Gastroesophageal sphincter (tissue), 4 donors: ENCODE measurements around the gene WDR31. TPM values are rescaled to one million over a fixed set of nuclear protein-coding genes. Genes with fewer than 3 reads are reported as not detected.
A peak's percentile ranks its signal among the peaks of the same experiment; 100 is the strongest.

ENCODE experiments used
- ATAC-seq: fragments of 150-250 bp; one replicate; pipeline ENCODE4 v1.9.1; 2016; ENCODE audit warnings: mild to moderate bottlenecking, moderate library complexity
- H3K27ac ChIP-seq, 4 donors: fragments of 200-600 bp; sonication (generic) in 3 of 4; 1 replicate in 3 of 4; 2 replicates in 1 of 4; pipeline ENCODE4 v1.5.1; 2016 to 2019
- H3K27me3 ChIP-seq: fragments of 200-600 bp; sonication (generic); one replicate; pipeline ENCODE4 v1.5.1; 2019
- H3K36me3 ChIP-seq, 2 donors: fragments of 200-600 bp; sonication (generic); one replicate each; pipeline ENCODE4 v1.5.1; 2019; ENCODE audit warnings: control low read depth in 1 of 2
- H3K4me1 ChIP-seq, 3 donors: fragments of 200-600 bp; sonication (generic); 1 replicate in 2 of 3; 2 replicates in 1 of 3; pipeline ENCODE4 v1.5.1; 2016 to 2019; ENCODE audit warnings: control low read depth in 2 of 3
- H3K4me3 ChIP-seq, 2 donors: fragments of 200-600 bp; sonication (generic); one replicate each; pipeline ENCODE4 v1.5.1; 2019; ENCODE audit warnings: mild to moderate bottlenecking in 1 of 2, moderate library complexity in 1 of 2
- H3K9me3 ChIP-seq, 3 donors: fragments of 200-600 bp; sonication (generic); one replicate each; pipeline ENCODE4 v1.5.1; 2017 to 2019; ENCODE audit warnings: control low read depth in 2 of 3
- CTCF ChIP-seq, 4 experiments: fragments of 200-600 bp in 2 of 4; fragments of 450-650 bp in 2 of 4; sonication (generic) in 1 of 4; IDR thresholded peaks; one replicate each; pipeline ENCODE4 v1.5.1; 2017 to 2019; ENCODE audit warnings: antibody characterized with exemption in 4 of 4, mild to moderate bottlenecking in 2 of 4, moderate library complexity in 2 of 4
- EP300 ChIP-seq: sonication (generic); formaldehyde crosslinking; IDR thresholded peaks from one replicate; pipeline ENCODE4 v1.6.1; 2017; ENCODE audit warnings: antibody characterized with exemption, mild to moderate bottlenecking
- POLR2A ChIP-seq, 2 donors: fragments of 450-650 bp; IDR thresholded peaks; one replicate each; pipeline ENCODE4 v1.6.1; 2017; ENCODE audit warnings: antibody characterized with exemption in 2 of 2, mild to moderate bottlenecking in 2 of 2, moderate library complexity in 1 of 2
- POLR2AphosphoS5 ChIP-seq: sonication (generic); formaldehyde crosslinking; IDR thresholded peaks from one replicate; pipeline ENCODE4 v1.6.1; 2017; ENCODE audit warnings: antibody characterized with exemption
- WGBS, 2 donors: methylation state at CpG; one replicate each; pipeline ENCODE4 v1.1.5; 2018; ENCODE audit warnings: low coverage in 1 of 2; 5-methylcytosine and 5-hydroxymethylcytosine counted together
- total RNA-seq, 4 donors: library from RNA; depleted of rRNA; stranded (reverse); fragments of >200 nt; gene quantifications; one replicate each; pipeline ENCODE4 v1.1.0, GENCODE V29; 2016

The WDR31 gene
- total RNA-seq, 4 donors from 2014 or later: 1.2 to 2.8 (median 2.3) TPM

GRCh38 chr9:113376634-113377567 is 36.8 kb upstream of the WDR31 start, which contains the start of gene HDHD3:
TSS of gene HDHD3 (minus strand) at chr9:113376986. CDS start at chr9:113374354, 2,632 bp downstream.
- Histone ChIP-seq H3K36me3 (peaks cover 0 to 31% of the 10 kb centered on the region in 2 donors), H3K9me3 (no peaks in the 10 kb centered on the region), H3K4me3 (peak within 1 kb of the TSS; percentile 71 to 81), H3K4me1 (peaks cover 0 to 22% (median 4%) of the 10 kb centered on the region in 3 donors), H3K27ac (peak within 1 kb of the TSS; percentile 50 to 88 (median 84)), H3K27me3 (no peaks in the 10 kb centered on the region)
- ATAC-seq: peak; percentile 96
- WGBS, 2 donors: 0 to 2% methylated on average over 5 to 25 of the region's 74 CpGs
- TF ChIP-seq POLR2A (IDR thresholded peaks at IDR 0.05): peak; percentile 56 to 61
- peak; percentile 69 for TF ChIP-seq POLR2AphosphoS5
- no peak for TF ChIP-seq EP300
- peak in 1 of 4 experiments; percentile 13 for TF ChIP-seq CTCF (IDR thresholded peaks at IDR 0.05)

- Histone ChIP-seq H3K27ac (no peak overlapping the region), H3K9me3 (no peaks in the 10 kb centered on the region), H3K36me3 (peaks cover 0 to 31% of the 10 kb centered on the region in 2 donors), H3K4me3 (peak overlapping the region in 1 of 2 donors; percentile 71), H3K4me1 (peaks cover 0 to 22% (median 4%) of the 10 kb centered on the region in 3 donors), H3K27me3 (no peaks in the 10 kb centered on the region)
- no peak for ATAC-seq
- WGBS, 2 donors: 78 to 88% methylated on average over 2 of the region's 6 CpGs
- TF ChIP-seq EP300 (no peak), POLR2A (IDR thresholded peaks at IDR 0.05) (no peak)
Observed at GRCh38 chr9:113375057-113376023, 35.3 kb upstream of the WDR31 start.

- Histone ChIP-seq H3K4me3 (no peak overlapping the region), H3K27me3 (no peaks in the 10 kb centered on the region), H3K27ac (no peak overlapping the region), H3K4me1 (peaks cover 0 to 22% (median 4%) of the 10 kb centered on the region in 3 donors), H3K36me3 (peaks cover 0 to 31% of the 10 kb centered on the region in 2 donors), H3K9me3 (no peaks in the 10 kb centered on the region)
- no CpG with 5 or more reads among the region's 24 CpGs for WGBS, 2 donors
- ATAC-seq: no peak
- TF ChIP-seq CTCF (IDR thresholded peaks at IDR 0.05): no peak
- TF ChIP-seq POLR2A (IDR thresholded peaks at IDR 0.05): no peak
- no peak for TF ChIP-seq POLR2AphosphoS5
- no peak for TF ChIP-seq EP300
Observed at GRCh38 chr9:113373676-113374392, 33.8 kb upstream of the WDR31 start.

GRCh38 chr9:113373256-113373655 is 33.2 kb upstream of the WDR31 start:
- TF ChIP-seq CTCF (IDR thresholded peaks at IDR 0.05) (no peak), POLR2AphosphoS5 (no peak), EP300 (no peak)
- WGBS, 2 donors: 20 to 50% methylated on average over 1 to 3 of the region's 3 CpGs
- Histone ChIP-seq H3K4me3 (no peak overlapping the region), H3K27ac (no peak overlapping the region), H3K9me3 (no peaks in the 10 kb centered on the region), H3K36me3 (peaks cover 0 to 31% of the 10 kb centered on the region in 2 donors), H3K4me1 (peaks cover 0 to 22% (median 4%) of the 10 kb centered on the region in 3 donors), H3K27me3 (no peaks in the 10 kb centered on the region)
- ATAC-seq: no peak
